Measurements from ENCODE around the gene BICC1.

BICC1 gene

DNA sequence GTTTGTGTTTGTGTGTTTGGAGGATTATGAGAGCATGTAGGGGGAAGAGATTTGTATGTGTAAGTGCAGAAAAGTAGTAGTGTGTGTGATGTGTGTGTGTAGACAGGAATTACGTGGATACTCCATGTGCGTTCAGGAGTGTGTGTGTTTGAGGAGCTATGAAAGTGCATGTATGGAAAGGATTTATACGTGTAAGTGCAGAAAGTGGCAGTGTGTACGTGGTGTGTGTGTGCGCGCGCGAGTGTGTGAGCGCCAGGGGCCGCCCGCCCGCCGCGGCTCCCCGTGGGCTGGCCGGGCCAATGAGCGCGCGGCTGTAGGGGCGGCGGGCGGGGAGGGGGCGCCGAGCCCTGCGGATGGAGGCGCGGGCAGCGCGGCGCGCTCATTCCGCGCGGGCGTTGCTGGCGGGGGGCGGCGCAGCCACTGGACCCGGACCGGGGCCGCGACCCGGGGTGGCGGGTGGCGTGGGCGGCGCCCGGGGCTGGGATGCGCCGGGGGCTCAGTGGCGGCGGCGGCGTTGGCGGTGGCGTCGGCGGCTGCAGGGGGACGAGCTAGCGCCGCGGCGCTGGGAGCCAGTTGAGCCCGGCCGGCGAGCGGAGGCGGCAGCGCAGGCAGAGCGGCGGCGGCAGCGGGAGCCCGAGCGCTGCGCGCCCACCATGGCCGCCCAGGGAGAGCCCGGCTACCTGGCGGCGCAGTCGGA lies at the start of gene BICC1:
TSS of gene BICC1 (plus strand) at position 382 of the 697 bp plus-strand sequence. CDS start at position 654, 272 bp downstream.
- no peak for DNase-seq (ENCODE audit: low read depth in 2 of 2)

DNA sequence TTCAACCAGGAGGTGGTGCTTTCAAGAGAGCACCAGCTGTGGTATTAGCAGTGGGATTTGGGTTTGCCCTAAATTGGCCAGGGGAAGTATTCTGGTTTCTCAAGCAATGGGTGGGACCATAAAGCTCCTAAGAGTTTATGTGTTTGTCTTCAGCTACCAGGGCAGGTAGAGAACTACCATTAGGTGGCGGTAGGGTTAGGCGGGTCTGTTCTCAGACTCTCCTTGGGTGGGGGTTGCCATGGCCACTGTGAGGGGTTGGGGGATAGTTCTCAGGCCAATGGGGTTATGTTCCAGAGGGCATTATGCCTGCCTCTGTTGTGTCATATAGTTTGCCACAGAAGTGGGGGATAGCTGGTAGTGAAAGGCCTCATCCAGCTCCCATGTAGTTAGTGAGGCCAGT lies 47.7 kb upstream of the BICC1 start:
- no peak for DNase-seq (ENCODE audit: low read depth in 2 of 2)

DNA sequence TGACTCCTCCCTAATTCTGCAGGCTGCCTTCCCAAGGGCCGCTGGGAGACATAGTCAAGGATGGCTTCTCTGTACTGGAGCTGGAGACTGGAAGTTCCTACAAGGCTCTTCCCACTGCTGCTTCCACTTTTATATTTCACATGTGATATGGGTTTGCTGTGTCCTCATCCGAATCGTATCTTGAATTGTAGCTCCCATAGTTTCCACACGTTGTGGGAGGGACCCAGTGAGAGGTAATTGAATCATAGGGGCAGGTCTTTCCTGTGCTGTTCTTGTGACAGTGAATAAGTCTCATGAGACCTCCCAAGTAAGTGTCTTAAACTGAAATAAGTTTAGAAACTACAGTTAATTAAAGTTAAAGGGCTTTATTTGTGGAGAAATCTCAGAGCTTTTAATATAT lies 47.0 kb upstream of the BICC1 start:
- DNase-seq (ENCODE audit: low read depth in 2 of 2), result no peak

GRCh38 chr10:58467931-58468635 lies 44.6 kb upstream of the BICC1 start:
- DNase-seq (ENCODE audit: low read depth in 2 of 2), result no peak

GRCh38 chr10:58473976-58474375 lies 38.7 kb upstream of the BICC1 start:
- DNase-seq (ENCODE audit: low read depth in 2 of 2), result no peak

- DNase-seq (ENCODE audit: low read depth in 2 of 2), result no peak
Measured at GRCh38 chr10:58475322-58476277, 37.1 kb upstream of the BICC1 start.

DNA sequence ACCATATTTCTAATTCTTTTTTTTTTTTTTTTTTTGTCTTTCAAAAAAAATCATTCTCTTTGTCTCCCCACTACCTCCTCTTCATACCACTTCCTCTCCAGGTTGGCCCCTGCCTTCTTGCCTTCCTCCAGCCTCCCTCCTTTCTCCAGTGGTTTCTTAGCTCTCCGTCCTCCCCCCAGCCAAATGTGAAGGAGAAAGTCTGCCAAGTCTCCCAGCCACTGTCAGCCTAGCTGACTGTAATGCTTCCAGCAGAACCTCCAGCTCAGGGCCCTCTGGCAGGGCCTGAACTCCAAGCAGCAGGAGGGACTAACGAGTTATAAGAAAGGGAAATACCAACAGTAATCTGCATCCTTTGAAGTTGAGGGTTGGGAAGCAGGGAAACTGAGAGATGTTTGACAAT lies 35.5 kb upstream of the BICC1 start:
- DNase-seq (ENCODE audit: low read depth in 2 of 2), result no peak

GRCh38 chr10:58477902-58478301 lies 34.8 kb upstream of the BICC1 start:
- no peak for DNase-seq (ENCODE audit: low read depth in 2 of 2)

- DNase-seq (ENCODE audit: low read depth in 2 of 2), result no peak
Measured at GRCh38 chr10:58479045-58479444, 33.6 kb upstream of the BICC1 start.

- no peak for DNase-seq (ENCODE audit: low read depth in 2 of 2)
Measured at GRCh38 chr10:58480321-58480720, 32.4 kb upstream of the BICC1 start.

- DNase-seq (ENCODE audit: low read depth in 2 of 2), result no peak
Measured at GRCh38 chr10:58481569-58482109, 31.0 kb upstream of the BICC1 start.

DNA sequence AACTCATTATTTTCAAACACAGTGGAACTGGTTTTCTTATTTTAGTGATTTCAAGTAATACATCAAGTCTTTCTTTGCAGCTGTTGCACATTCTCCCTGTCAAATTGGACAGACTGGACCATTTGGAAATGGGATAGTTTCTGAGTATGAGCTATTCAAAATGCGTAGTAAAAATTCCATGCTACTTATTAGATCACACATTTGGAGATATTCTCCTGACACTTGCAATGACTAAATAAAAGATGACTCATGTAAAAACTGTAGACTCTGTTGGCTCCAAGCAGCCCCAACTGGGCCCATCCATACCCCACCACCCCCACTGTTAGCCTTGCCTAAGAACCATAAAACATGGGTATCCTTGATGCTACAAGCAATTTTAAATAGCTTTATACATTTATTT lies 25.9 kb upstream of the BICC1 start:
- no peak for DNase-seq (ENCODE audit: low read depth in 2 of 2)

DNA sequence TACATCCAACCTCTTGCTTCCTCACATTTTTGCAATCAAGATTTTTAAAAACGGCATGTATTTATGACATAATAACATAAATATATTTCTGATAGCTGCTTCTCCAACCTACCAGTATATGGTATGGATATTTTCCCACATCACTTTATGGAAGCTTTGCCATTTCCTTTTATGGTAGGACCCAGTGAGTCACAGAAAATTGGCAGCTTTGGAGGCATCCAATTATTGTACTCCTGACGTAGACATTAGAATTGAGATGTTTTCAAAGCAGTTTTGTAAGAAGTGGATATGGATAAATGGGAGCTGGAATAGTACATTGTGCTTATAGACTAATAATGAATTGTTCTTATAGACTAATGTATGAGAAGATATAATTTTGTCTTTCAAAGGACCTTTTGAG lies 23.8 kb upstream of the BICC1 start:
- DNase-seq (ENCODE audit: low read depth in 2 of 2), result no peak

DNA sequence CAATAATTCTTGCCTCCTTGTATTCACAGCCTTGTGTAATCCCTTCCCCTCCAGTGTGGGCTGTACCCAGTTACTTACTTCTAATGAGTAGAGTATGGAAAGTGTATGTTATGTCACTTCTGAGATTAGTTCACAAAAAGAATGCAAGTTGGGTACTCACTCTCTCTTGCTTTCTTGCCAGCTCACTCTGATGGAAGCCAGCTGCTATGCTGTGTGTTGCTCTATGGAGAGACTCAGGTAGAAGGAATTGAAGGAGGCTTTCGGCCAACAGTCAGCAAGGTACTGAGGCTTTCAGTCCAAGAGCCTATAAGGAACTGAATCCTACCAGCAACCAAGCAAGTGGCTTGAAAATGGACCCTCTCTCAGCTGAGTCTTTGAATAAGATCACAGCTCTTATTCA lies 9.7 kb upstream of the BICC1 start:
- DNase-seq (ENCODE audit: low read depth in 2 of 2), result no peak

DNA sequence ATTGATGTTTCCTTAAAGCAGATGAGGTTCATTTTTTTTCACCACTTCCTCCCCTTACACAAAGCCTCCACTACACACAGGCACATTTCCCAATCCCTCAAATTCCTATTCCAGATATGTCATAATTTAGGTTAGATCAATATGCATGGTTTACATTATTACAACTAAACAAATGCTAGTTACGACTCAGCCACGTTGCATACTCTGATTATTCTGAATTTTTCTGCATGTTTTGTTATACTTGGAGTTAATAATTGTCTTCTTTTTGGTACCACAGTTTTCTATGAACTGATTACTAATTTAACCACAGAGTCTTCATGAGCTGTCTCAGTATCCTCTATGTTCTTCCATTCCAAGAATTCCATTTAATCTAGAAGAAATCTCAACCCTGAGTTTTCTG lies 4.4 kb upstream of the BICC1 start:
- no peak for DNase-seq (ENCODE audit: low read depth in 2 of 2)

DNA sequence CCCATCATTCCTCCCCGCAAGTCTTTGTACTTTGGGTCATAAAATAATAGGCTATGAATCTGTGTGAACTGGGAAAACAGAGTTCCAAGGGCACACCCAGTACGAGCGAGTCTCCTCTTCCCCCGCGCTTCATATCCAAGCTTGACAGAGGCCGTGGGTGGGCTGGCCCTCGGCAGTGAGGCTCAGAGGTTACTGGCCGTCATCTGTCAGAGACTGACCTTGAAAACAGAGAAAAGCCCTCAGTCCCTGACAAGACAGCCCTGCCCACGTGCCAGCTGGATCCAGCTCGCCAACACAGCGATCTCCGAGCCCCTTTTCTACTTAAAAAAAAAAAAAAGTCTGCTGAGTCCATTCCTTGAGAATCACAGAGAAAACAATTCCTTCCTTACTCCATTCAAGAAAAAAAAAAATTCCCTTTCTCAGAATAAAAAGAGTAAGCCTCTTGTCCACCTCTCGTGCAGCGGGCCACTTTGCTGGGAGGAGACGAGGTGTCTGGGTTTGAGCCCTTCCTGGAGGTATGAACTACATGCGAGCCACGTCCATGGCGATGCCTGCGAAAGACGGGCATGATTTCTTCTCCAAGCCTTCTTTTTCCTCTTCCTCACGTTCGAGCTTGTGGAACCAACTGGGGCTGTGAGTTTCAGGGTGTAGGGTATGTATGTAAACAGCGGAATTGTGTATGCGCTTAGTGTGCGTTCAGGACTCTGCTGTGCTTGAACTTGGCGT lies 744 bp upstream of the BICC1 start:
- DNase-seq (ENCODE audit: low read depth in 2 of 2), result no peak

DNA sequence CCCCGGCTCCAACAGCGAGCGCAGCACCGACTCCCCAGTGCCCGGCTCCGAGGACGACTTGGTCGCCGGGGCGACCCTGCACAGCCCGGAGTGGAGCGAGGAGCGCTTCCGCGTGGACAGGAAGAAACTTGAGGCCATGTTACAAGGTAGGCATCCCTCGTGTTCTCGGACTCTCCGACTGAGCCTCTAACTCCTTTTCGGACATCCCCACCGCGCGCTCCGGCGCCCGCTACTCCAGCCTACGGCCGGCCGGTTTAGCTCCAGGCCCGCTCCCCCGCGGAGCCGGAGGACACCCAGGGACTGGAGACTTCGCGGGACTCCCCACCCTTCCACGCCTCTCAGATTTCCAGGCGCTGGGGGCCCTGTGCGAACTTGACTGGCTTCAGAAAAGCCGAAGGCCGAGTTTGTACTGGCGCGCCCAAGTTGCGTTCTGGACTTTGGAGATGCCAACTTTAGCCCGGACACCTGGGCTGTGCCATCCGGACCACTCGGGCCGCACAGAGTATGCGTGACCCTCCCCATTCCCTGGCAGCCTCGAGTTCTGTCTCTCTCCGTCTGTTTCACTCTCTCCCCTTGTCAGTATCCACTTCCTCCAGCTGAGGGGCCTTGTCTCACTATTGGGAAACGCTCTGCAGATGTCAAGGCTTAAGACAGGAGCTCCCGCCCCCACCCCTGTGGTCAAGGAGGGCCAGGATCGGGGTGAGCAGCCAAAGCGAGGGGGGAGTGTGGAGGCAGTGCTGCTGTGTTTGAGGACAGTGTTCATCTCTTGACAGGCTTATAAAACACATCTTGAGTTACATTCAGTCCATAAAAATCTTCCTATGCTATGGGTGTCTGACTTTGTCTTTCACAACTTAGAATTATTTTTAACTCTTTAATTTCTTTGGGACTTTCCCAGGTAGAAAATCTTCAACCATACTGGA lies 777 bp downstream of the BICC1 start:
- no peak for DNase-seq (ENCODE audit: low read depth in 2 of 2)

DNA sequence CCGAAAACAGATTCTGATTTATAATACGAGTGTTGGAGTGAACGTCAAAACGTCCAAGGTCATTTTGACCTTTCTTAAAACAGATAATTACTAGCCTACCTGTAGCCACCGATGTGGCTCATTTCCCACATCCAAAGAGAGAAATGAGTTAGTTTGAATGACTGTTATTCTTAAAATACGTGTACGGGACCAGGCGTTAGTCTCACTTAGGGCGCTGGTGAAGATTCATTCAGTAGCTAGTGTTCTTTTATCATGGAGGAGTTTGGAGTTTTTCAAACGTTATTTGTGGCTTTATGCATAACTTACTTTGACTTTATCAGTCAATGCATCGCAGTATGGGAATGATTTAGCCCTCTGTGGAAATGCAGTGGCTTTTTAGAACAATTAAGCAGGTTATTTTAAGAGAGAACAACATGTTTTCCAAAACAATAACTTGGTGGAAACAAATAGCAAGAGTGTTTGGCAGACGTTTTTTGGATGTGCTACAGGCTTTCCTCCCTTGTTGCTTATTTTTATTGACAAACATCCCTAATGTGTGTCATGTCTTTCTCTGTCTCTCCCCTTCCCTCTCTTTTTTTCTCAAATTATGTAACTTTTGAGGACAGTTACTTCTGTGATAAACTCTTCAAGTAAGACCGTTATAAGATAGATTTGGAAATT lies 1.6 kb downstream of the BICC1 start:
- DNase-seq (ENCODE audit: low read depth in 2 of 2), result no peak

DNA sequence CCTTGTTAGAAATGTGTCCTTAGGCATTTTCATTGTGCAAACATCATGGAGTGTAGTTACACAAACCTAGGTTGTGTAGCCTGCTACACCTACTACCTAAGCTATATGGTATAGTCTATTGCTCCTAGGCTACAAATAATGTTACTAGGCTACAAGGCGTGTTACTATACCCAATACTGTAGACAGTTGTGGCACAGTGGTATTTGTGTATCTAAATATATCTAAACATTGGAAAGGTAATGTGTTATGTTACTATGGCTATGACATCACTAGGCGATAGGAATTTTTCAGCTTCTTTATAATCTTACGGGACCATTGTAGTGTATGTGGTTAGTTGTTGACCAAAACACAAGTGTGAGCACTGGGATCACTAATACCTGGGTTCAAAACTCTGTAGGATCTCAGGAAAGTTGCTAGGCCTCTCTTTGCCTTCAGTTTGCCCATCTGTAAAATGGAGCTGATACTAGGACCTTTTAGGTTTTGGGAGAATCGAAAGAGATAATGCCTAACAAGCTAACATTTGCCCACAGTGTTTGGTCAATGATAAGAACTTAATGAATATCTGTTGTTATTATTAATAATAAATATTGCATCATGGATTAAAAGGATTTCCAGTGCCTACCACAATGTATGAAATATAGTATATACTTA lies 2.7 kb downstream of the BICC1 start:
- DNase-seq (ENCODE audit: low read depth in 2 of 2), result no peak

Measured in activated CD4-positive, alpha-beta T cell treated with anti-CD3 and anti-CD28 coated beads for 24 hours (primary cell).